A549 (cell line): Measurements from ENCODE around the gene POLRMT. TPM values are rescaled to one million over a fixed set of nuclear protein-coding genes. Genes with fewer than 3 reads are reported as not detected.

ENCODE experiments used
- ATAC-seq, 2 experiments: fragments of 200-7000 bp in 1 of 2; fragments of >200 bp in 1 of 2; cut with Nextera tagmentation in 1 of 2; cut with Tn5 transposase in 1 of 2; 3 replicates each; pipeline versions ENCODE4 v1.8.0 to v1.9.1; 2018 to 2020; ENCODE audit warnings: mild to moderate bottlenecking in 1 of 2, moderate library complexity in 1 of 2
- CTCF ChIA-PET: fragments of 300-600 bp; sonication (Branson Sonifier 250); formaldehyde crosslinking; extraction: SDS; loops from one replicate; lab custom pipeline; 2021; ENCODE audit warnings: antibody characterized with exemption, inconsistent platforms; lab: Yijun Ruan, JAX
- POLR2A ChIA-PET: fragments of 350-600 bp; formaldehyde crosslinking; extraction: SDS; loops from one replicate; lab custom pipeline; 2021; ENCODE audit warnings: antibody characterized with exemption, inconsistent platforms; lab: Yijun Ruan, JAX
- DNase-seq, 2 experiments: peaks; one replicate each; pipeline versions ENCODE4 v3.0.0 to v3.0.0-alpha.2; 2011 to 2016; ENCODE audit warnings: low read depth in 1 of 2, low spot score in 1 of 2
- FAIRE-seq: peaks from 2 replicates; lab custom pipeline; 2011; peaks lifted over from hg19 to GRCh38; lab: Jason Lieb, UNC
- H3K27ac ChIP-seq, 2 experiments: fragments of >200 bp; sonication (Bioruptor Twin); formaldehyde crosslinking; 3 replicates each; pipeline ENCODE4 v1.5.1; 2016 to 2017
- H3K4me1 ChIP-seq: fragments of >200 bp; sonication (Bioruptor Twin); formaldehyde crosslinking; 3 replicates; pipeline ENCODE4 v1.6.1; 2016
- H3K4me2 ChIP-seq: fragments of >200 bp; sonication (Bioruptor Twin); formaldehyde crosslinking; 3 replicates; pipeline ENCODE4 v1.6.1; 2016
- H3K4me3 ChIP-seq: fragments of >200 bp; sonication (Bioruptor Twin); formaldehyde crosslinking; 3 replicates; pipeline ENCODE4 v1.5.1; 2016
- H3K9me3 ChIP-seq: fragments of >200 bp; sonication (Bioruptor Twin); formaldehyde crosslinking; 3 replicates; pipeline ENCODE4 v1.6.1; 2016
- CBX2 ChIP-seq: fragments of 200-600 bp; sonication (generic); IDR thresholded peaks from 2 replicates; pipeline ENCODE4 v1.6.1; 2016; ENCODE audit warnings: low read depth, mild to moderate bottlenecking, borderline replicate concordance
- CBX8 ChIP-seq: fragments of 200-600 bp; sonication (generic); IDR thresholded peaks from 2 replicates; pipeline ENCODE4 v1.6.1; 2016
- CHD2 ChIP-seq: fragments of 150-350 bp; IDR thresholded peaks from 2 replicates; pipeline ENCODE4 v1.6.1; 2014; ENCODE audit warnings: low read length; ENCODE audit not compliant: partially characterized antibody
- HDAC2 ChIP-seq: fragments of 200-600 bp; sonication (generic); IDR thresholded peaks from 2 replicates; pipeline ENCODE4 v1.6.1; 2016
- HMGXB4 ChIP-seq: fragments of 250-450 bp; sonication (Bioruptor Pico); IDR thresholded peaks from 2 replicates; pipeline ENCODE4 v1.5.0; 2021; ENCODE audit warnings: mild to moderate bottlenecking, moderate library complexity, borderline replicate concordance
- HOXB13 ChIP-seq: fragments of 250-450 bp; sonication (Bioruptor Pico); IDR thresholded peaks from 2 replicates; pipeline ENCODE4 v1.5.0; 2020; ENCODE audit warnings: low read depth, mild to moderate bottlenecking, moderate library complexity
- KDM5A ChIP-seq: fragments of 200-600 bp; sonication (generic); IDR thresholded peaks from 2 replicates; pipeline ENCODE4 v1.6.1; 2016; ENCODE audit warnings: antibody characterized with exemption, mild to moderate bottlenecking
- MAFK ChIP-seq: fragments of 450-650 bp; IDR thresholded peaks from 2 replicates; pipeline ENCODE4 v1.6.1; 2014; ENCODE audit not compliant: partially characterized antibody
- NR3C1 ChIP-seq: fragments of >200 bp; sonication (Bioruptor Twin); formaldehyde crosslinking; IDR thresholded peaks from 3 replicates; pipeline ENCODE4 v1.6.1; 2017
- POLR2A ChIP-seq: IDR thresholded peaks from 2 replicates; pipeline ENCODE4 v1.6.1; 2012; ENCODE audit warnings: mild to moderate bottlenecking, low read length
- RCOR1 ChIP-seq: fragments of 150-350 bp; IDR thresholded peaks from 2 replicates; pipeline ENCODE4 v1.6.1; 2014; ENCODE audit warnings: antibody characterized with exemption, low read length, low read depth
- REST ChIP-seq: fragments of 200-600 bp; sonication (generic); IDR thresholded peaks from 2 replicates; pipeline ENCODE4 v1.6.1; 2016; ENCODE audit warnings: antibody characterized with exemption, mild to moderate bottlenecking, moderate library complexity
- RFX5 ChIP-seq: fragments of 450-650 bp; IDR thresholded peaks from 2 replicates; pipeline ENCODE4 v1.7.1; 2014; ENCODE audit warnings: antibody characterized with exemption, mild to moderate bottlenecking, moderate library complexity
- SMC3 ChIP-seq: fragments of >200 bp; sonication (Bioruptor Twin); formaldehyde crosslinking; IDR thresholded peaks from 3 replicates; pipeline ENCODE4 v1.6.1; 2018; ENCODE audit warnings: inconsistent platforms
- TFCP2L1 ChIP-seq: fragments of 250-450 bp; sonication (Bioruptor Pico); IDR thresholded peaks from 2 replicates; pipeline ENCODE4 v1.5.0; 2021; ENCODE audit warnings: mild to moderate bottlenecking
- ZFP36 ChIP-seq: fragments of 450-650 bp; IDR thresholded peaks from 2 replicates; pipeline ENCODE4 v1.6.1; 2014; ENCODE audit warnings: borderline replicate concordance; ENCODE audit not compliant: partially characterized antibody
- WGBS: methylation state at CpG from one replicate; pipeline ENCODE4 v1.1.6; 2017; ENCODE audit errors: missing lambda C conversion rate; 5-methylcytosine and 5-hydroxymethylcytosine counted together
- polyA plus RNA-seq, 4 experiments: library from polyadenylated mRNA; depleted of rRNA in 3 of 4; stranded (reverse); fragments of >200 nt; fragmentation: RNase III in 1 of 4; extraction: RNeasy Plus Mini Kit Qiagen cat#74134 plus additional on column Dnase treatment in 1 of 4; gene quantifications; 2 replicates in 3 of 4; 3 replicates in 1 of 4; pipeline ENCODE4 v1.2.3, GENCODE V29; 2011 to 2017

Gene POLRMT
- polyA plus RNA-seq, 2 of the 4 experiments (the other 2 are of a cell fraction) = 41.9 to 68.8 TPM

DNA sequence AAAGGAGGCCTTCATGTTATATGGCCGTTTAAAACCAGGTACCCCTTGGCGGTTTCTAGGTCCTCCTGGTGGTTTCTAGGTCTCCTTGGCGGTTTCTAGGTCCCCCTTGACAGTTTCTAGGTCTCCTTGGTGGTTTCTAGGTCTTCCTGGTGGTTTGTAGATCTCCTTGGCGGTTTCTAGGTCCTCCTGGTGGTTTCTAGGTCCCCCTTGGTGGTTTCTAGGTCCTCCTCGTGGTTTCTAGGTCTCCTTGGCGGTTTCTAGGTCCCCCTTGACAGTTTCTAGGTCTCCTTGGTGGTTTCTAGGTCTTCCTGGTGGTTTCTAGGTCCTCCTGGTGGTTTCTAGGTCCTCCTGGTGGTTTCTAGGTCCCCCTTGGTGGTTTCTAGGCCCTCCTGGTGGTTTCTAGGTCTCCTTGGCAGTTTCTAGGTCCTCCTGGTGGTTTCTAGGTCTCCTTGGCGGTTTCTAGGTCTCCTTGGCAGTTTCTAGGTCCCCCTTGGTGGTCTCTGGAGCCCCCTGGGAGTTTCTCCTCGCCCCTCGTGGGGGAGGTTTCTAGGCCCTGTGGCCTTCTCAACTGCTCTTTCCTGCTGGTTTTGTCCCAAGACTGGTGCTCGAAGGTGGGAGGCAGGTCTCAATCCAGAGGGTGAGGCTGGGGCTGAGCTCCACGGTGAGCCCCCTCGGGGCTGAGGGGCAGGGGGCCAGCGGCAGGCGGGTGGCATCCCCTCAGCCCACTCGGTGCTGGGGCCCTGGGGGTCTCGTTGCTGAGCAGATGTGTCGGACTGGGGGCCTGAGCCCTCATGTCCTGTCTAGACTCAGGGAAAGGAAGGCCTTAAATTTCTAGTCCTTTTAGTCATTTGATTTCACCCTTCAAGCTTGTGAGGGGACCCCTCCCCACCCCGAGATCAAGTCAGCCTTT, 35.7 kb downstream of the POLRMT start (continued):
- no peak for TF ChIP-seq HMGXB4 (CRISPR knock-in tag)
- TF ChIP-seq RCOR1 = no peak

DNA sequence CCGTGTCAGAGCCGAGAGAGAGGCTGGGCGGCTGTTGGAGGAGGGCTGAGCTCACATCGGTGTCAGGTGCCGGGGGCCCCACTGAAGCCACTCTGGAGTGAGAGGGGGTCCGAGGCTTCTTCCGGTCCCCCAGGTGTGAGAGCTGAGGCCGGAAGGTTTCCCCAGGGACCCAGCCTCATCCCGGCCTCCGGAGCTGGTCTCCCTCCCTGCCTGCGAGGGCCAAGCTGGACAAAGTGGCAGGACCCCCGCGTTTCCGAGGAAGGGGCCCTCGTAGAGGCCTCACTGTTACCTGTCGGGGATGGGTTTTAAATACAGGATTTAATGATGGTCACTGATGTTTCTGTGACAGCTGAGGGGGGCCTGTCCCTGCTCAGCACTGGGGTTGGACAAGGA, 37.1 kb downstream of the POLRMT start:
- no peaks in the 10 kb centered on the region for H3K9me3 ChIP-seq
- H3K4me1 ChIP-seq = peaks cover 7% of the 10 kb centered on the region
- no peak for ATAC-seq
- TF ChIP-seq RCOR1 (no peak), HOXB13 (no peak), POLR2A (no peak), CBX2 (no peak), ZFP36 (no peak), RFX5 (no peak), HDAC2 (no peak)
- no peak for FAIRE-seq
- CTCF ChIA-PET = interaction anchor here (0.8 to 5.1 kb wide), 2 partner anchors 10 to 138 kb away, joined by 4 to 28 read pairs; no protein-coding TSS in a partner anchor
- no peak overlapping the region for H3K4me2 ChIP-seq
- DNase-seq = no peak
- no peak overlapping the region for H3K4me3 ChIP-seq
- POLR2A ChIA-PET = interaction anchor here (0.6 kb wide), 1 partner anchor 9 kb away, joined by 3 read pairs; no protein-coding TSS in a partner anchor
- WGBS = 93% methylated on average over 16 of the region's 16 CpGs
- no peak overlapping the region for H3K27ac ChIP-seq

- TF ChIP-seq KDM5A (no peak), REST (no peak), SMC3 (no peak), MAFK (no peak), CBX8 (no peak), CHD2 (no peak), NR3C1 (no peak), HDAC2 (no peak), TFCP2L1 (CRISPR knock-in tag) (no peak)
- ChIA-PET CTCF (interaction anchor here (0.8 to 5.1 kb wide), 2 partner anchors 9 to 138 kb away, joined by 4 to 28 read pairs; no protein-coding TSS in a partner anchor), POLR2A (interaction anchor here (0.6 kb wide), 1 partner anchor 9 kb away, joined by 3 read pairs; no protein-coding TSS in a partner anchor)
- H3K27ac ChIP-seq = no peak overlapping the region
- WGBS = 95% methylated on average over 27 of the region's 42 CpGs
- no peak overlapping the region for H3K4me2 ChIP-seq
- no peak overlapping the region for H3K4me3 ChIP-seq
- FAIRE-seq (no peak), ATAC-seq (no peak), DNase-seq (no peak)
- H3K9me3 ChIP-seq = no peaks in the 10 kb centered on the region
- peaks cover 13% of the 10 kb centered on the region for H3K4me1 ChIP-seq
Observed at GRCh38 chr19:595326-596262, 37.7 kb downstream of the POLRMT start.
